Measurements from ENCODE around the gene C5.
A peak's percentile ranks its signal among the peaks of the same experiment; 100 is the strongest.

Gene C5

DNA sequence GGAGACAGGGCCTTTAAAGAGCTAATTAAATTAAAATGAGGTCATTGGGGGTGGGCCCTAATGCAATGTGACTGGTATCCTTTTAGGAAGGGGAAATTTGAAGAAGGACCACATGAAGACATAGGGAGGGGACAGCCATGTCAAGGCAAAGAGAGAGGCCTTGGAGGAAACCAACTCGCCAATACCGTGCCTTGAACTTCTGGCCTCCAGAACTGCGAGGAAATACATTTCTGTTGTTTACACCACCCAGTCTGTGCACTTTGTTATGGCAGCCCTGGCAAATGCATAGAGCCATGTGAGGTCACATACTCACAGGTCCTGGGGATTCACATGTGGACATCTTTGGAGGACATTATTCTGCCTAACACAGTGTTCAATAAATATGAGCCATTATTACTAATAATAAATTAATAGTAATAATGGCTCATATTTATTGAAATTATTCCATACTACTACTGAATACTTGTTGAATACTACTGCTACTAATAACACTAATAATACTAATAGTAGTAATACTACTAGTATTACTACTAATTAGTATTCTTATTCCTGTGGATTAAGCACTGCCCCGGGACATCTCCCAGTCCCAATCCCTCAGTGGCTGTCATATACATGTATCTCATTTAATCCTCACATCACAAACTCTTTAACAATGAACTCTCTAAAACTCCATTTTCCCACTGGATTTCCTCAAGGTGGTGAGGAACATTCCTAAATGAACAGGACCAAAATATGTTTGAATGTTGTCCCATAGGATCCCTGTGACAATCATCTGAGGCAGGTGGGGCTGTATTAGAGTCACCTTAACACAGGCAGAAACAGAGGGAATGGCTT, 131.9 kb downstream of the C5 start:
- TF ChIP-seq, protein P1, sequence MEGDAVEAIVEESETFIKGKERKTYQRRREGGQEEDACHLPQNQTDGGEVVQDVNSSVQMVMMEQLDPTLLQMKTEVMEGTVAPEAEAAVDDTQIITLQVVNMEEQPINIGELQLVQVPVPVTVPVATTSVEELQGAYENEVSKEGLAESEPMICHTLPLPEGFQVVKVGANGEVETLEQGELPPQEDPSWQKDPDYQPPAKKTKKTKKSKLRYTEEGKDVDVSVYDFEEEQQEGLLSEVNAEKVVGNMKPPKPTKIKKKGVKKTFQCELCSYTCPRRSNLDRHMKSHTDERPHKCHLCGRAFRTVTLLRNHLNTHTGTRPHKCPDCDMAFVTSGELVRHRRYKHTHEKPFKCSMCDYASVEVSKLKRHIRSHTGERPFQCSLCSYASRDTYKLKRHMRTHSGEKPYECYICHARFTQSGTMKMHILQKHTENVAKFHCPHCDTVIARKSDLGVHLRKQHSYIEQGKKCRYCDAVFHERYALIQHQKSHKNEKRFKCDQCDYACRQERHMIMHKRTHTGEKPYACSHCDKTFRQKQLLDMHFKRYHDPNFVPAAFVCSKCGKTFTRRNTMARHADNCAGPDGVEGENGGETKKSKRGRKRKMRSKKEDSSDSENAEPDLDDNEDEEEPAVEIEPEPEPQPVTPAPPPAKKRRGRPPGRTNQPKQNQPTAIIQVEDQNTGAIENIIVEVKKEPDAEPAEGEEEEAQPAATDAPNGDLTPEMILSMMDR (conservative IDR thresholded peaks at IDR 0.05) = no peak
- peak overlapping the region; percentile 74; the same call in 1 of the 2 replicates for H3K27ac ChIP-seq

DNA sequence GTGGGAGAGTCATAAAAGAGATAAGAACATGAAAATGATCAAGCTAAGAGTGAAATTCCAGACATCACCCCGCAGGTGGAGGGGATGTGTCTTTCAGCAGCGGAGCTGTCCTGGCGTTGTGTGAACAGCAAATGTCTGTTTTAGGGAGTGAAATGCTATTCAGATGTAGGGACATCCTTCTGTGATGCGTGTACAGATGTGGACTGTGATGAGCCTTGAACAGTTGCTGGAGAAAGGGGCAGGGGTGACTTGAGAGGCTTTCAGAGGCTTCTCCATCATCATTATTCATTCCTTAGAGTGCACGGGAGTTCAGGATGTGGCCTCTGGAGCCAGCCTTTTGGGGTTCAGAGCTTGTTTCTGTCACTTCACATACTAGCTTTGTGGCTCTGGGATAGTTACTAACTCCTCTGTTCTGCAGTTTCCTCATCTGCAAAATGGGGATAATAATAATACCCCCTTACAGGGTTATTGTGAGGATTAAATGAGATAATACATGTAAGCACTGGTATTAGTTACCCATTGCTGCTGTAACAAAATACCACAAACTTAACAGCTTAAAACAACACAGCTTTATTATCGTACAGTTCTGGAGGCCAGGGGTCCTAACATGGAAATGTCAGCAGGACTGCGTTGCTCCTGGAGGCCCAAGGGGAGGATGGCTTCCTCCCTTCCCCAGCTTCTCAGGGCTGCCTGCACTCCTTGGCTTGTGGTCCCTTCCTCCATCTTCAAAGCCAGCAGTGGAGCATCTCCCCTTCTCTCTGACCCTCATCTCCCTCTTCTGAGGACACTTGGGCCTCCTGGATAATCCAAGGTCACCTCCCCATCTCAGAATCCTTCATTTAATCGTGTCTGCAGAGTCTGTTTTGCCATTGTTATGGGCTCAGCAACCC, 132.8 kb downstream of the C5 start:
- H3K27ac ChIP-seq = peak overlapping the region; percentile 74
- TF ChIP-seq, protein P1 (conservative IDR thresholded peaks at IDR 0.05) = no peak

DNA sequence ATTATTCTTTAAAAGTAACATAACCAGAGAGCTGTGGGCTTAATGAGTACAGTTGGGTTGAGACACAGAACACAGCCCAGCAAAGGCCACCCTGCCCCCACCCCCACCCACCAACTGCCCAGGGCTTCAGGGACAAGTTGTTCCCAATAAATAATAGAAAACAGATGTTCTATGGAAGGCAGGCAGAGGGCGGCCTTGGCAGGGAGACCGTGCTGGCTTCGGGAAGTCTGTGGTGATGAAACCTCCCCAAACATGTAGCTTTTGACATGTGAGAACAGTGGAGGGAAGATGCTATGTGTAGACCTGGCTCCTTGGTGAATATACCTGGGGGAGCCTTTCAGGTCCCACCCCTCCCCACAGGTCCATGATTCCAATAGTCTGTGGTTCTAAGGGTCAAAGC, 133.5 kb downstream of the C5 start:
- H3K27ac ChIP-seq = peak overlapping the region; percentile 74
- TF ChIP-seq, protein P1 (conservative IDR thresholded peaks at IDR 0.05) = peak; percentile 74

DNA sequence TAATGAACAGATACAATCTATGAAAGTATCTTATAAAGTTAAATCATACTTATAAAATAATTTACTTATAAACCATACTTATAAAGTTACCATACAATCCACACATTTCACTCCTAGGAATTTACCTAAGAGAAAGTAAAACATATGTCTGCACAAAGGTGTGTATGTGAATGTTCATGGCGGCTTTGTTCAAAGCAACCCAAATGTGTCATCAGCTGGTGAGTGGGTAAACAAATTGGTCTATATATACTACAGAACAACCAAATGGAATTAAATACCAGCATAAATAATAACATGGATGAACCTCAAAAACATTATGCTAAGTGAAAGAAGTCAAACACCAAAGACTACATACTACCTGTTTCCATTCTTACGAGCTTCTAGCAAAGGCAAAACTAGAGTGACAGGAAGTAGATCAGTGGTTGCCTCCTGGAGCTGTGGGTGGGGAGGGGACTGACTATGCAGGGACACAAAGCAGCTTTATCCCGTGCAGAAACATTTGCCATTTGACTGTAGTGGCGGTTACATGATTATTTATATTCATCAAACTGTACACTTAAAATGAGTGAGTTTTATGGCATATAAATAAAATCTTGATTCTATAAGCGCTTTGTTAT, 134.1 kb downstream of the C5 start:
- peak overlapping the region; percentile 74 for H3K27ac ChIP-seq

DNA sequence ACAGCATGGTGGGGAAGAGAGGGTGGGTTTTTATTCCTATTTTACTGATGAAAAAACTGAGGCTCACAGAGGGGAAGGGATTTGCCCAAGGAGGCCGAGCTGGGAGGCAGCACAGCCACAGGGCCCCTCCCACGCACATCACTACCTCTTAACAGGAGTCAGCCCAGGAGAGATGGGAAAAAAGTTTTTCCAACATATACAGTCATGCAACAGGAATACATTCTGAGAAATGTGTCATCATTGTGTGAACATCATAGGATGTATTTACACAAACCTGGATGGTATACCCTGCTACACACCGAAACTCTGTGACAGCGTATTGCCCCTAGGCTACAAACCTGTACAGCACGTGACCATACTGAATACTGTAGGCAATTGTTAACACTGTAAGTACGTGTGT, 135.1 kb downstream of the C5 start:
- peak overlapping the region; percentile 74 for H3K27ac ChIP-seq
- TF ChIP-seq, protein P1 (conservative IDR thresholded peaks at IDR 0.05) = no peak

More for the DNA sequence above, 134.1 kb downstream of the C5 start:
- TF ChIP-seq, protein P1 (conservative IDR thresholded peaks at IDR 0.05) = no peak

DNA sequence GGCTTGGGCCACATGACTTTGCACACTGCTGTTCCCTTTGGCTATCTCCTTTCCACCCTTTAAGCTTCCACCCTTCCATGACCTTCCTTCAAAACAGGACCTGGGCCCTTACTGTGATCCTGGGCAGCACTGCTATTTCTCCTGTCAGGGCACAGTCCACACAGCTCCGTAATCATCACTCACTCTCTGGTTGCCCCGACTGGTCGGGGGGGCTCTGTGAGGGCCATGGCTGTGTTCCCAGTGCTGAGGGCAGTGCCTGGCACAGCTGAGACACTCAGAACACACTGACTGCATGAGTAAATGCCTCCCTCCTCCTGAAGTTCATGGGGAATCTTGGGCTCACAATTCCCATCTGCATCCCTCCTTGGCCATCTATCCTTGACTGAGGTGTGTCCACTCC, 135.7 kb downstream of the C5 start:
- TF ChIP-seq, protein P1 (conservative IDR thresholded peaks at IDR 0.05) = no peak
- peak overlapping the region; percentile 74 for H3K27ac ChIP-seq

Measured in VCaP (cell line).